Right atrium auricular region (tissue), 2 donors: ENCODE results near the gene MRPL36. TPM values are rescaled to one million over a fixed set of nuclear protein-coding genes. Genes with fewer than 3 reads are reported as not detected.

ENCODE experiments used
- DNase-seq: peaks from one replicate; pipeline ENCODE4 v3.0.0-alpha.2; 2019; ENCODE audit warnings: low spot score
- H3K27ac ChIP-seq, 2 donors: fragments of 200-600 bp; sonication (generic); 1 replicate in 1 of 2; 2 replicates in 1 of 2; pipeline ENCODE4 v1.5.1; 2016 to 2019
- H3K27me3 ChIP-seq, 2 donors: fragments of 200-600 bp; sonication (generic); one replicate each; pipeline versions ENCODE4 v1.5.1 to v1.6.0; 2017 to 2019
- H3K36me3 ChIP-seq: fragments of 200-600 bp; sonication (generic); one replicate; pipeline ENCODE4 v1.5.1; 2016
- H3K4me1 ChIP-seq, 2 donors: fragments of 200-600 bp; sonication (generic); one replicate each; pipeline versions ENCODE4 v1.5.1 to v1.6.0; 2017 to 2019
- H3K4me3 ChIP-seq, 2 donors: fragments of 200-600 bp; sonication (generic); 1 replicate in 1 of 2; 2 replicates in 1 of 2; pipeline ENCODE4 v1.5.1; 2017 to 2019; ENCODE audit warnings: mild to moderate bottlenecking in 1 of 2, moderate library complexity in 1 of 2
- H3K9me3 ChIP-seq, 2 donors: fragments of 200-600 bp; sonication (generic); one replicate each; pipeline ENCODE4 v1.5.1; 2019
- total RNA-seq, 2 donors: library from RNA; depleted of rRNA; stranded (reverse); fragments of >200 nt; gene quantifications; one replicate each; pipeline ENCODE4 v1.1.0, GENCODE V29; 2016
- TF ChIP-seq, protein P1 (sequence below), 2 donors: fragments of 200-600 bp; sonication (generic); IDR thresholded peaks; one replicate each; pipeline ENCODE4 v1.5.1; 2019; ENCODE audit warnings: antibody characterized with exemption in 2 of 2

The MRPL36 gene
- total RNA-seq, 2 donors from 2014 or later = 40.5 to 41.2 TPM

DNA sequence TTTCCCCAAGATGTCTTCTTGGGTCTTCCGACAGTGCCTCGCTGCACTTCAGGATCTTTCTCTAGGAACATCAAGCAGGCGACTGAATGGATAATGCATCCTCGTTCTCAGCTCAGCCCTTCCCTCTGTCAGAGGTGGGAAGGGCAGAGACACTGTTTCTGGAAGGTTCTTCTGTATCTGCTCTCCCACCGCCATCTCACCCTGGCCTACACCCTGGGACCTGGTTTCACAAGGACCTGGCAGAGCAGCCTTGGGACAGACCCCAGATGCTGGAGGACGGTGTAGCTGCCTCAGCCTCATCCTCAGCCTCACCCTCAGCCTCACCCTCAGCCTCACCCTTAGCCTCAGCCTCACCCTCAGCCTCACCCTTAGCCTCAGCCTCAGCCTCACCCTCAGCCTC lies 18.5 kb downstream of the MRPL36 start:
- no peaks in the 10 kb centered on the region for H3K27me3 ChIP-seq
- TF ChIP-seq, protein P1, sequence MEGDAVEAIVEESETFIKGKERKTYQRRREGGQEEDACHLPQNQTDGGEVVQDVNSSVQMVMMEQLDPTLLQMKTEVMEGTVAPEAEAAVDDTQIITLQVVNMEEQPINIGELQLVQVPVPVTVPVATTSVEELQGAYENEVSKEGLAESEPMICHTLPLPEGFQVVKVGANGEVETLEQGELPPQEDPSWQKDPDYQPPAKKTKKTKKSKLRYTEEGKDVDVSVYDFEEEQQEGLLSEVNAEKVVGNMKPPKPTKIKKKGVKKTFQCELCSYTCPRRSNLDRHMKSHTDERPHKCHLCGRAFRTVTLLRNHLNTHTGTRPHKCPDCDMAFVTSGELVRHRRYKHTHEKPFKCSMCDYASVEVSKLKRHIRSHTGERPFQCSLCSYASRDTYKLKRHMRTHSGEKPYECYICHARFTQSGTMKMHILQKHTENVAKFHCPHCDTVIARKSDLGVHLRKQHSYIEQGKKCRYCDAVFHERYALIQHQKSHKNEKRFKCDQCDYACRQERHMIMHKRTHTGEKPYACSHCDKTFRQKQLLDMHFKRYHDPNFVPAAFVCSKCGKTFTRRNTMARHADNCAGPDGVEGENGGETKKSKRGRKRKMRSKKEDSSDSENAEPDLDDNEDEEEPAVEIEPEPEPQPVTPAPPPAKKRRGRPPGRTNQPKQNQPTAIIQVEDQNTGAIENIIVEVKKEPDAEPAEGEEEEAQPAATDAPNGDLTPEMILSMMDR (IDR thresholded peaks at IDR 0.05) = no peak
- no peaks in the 10 kb centered on the region for H3K9me3 ChIP-seq
- H3K27ac ChIP-seq = no peak overlapping the region
- no peaks in the 10 kb centered on the region for H3K4me1 ChIP-seq
- no peak overlapping the region for H3K4me3 ChIP-seq
- DNase-seq = no peak
- no peaks in the 10 kb centered on the region for H3K36me3 ChIP-seq

DNA sequence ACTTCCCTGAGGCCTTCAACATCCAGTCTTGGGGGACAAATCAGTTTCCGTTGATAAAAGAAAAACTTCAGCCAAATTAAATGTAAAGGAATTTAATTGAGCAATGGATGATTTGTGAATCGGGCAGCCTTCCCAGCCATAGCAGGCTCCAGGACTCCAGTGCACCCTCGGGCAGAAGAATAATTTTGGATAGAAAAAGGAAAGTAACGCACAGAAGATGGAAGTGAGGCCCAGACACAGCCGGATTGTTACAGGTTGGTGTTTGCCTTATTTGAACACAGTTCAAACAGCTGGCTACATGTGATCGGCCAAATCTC lies 19.1 kb downstream of the MRPL36 start:
- TF ChIP-seq, protein P1 (IDR thresholded peaks at IDR 0.05) = no peak
- no peaks in the 10 kb centered on the region for H3K4me1 ChIP-seq
- H3K36me3 ChIP-seq = no peaks in the 10 kb centered on the region
- no peak overlapping the region for H3K4me3 ChIP-seq
- H3K9me3 ChIP-seq = no peaks in the 10 kb centered on the region
- no peaks in the 10 kb centered on the region for H3K27me3 ChIP-seq
- no peak overlapping the region for H3K27ac ChIP-seq
- no peak for DNase-seq

DNA sequence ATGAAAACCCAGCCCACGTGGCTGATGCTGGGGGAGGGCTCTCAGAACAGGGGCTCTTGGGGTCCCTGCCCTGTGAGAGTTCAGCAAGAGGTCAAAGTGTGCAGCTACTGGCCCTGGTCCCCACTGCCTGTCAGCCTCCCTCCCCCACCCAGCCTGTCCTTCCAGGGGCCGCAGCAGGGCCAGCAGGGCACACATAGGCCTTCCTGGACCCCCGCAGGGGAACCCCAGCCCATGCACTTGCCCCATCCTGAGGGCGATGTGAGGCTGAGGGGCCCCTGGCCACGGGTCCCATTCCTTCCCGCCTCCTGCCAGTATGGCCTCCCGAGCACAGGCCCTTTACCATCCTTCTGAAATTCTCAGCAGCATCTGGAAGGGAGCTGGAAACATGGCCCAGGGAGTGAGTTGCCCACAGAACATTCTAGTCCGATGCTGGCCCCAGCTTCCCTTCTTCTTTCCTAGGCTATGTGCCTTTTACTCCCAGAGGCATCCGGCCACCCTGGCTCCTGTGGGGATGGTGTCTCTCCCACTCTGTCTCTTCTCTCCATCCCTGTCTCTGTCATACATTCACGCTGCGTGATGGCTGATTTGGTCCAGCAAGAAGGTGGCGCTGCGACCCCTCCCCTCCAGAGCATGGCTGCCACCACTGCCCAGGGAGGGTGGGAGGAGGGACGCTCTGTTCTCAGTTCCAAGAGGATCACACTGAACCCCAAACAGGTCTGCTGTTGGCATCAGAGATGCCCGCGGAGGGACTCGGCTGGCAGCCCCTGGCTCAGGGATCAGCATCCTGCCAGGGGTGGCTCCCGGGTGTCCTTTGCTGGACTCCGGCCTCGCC lies 19.6 kb downstream of the MRPL36 start:
- Histone ChIP-seq H3K4me1 (no peaks in the 10 kb centered on the region), H3K27ac (no peak overlapping the region), H3K27me3 (no peaks in the 10 kb centered on the region), H3K4me3 (no peak overlapping the region), H3K36me3 (no peaks in the 10 kb centered on the region), H3K9me3 (no peaks in the 10 kb centered on the region)
- TF ChIP-seq, protein P1 (IDR thresholded peaks at IDR 0.05) = no peak
- no peak for DNase-seq

DNA sequence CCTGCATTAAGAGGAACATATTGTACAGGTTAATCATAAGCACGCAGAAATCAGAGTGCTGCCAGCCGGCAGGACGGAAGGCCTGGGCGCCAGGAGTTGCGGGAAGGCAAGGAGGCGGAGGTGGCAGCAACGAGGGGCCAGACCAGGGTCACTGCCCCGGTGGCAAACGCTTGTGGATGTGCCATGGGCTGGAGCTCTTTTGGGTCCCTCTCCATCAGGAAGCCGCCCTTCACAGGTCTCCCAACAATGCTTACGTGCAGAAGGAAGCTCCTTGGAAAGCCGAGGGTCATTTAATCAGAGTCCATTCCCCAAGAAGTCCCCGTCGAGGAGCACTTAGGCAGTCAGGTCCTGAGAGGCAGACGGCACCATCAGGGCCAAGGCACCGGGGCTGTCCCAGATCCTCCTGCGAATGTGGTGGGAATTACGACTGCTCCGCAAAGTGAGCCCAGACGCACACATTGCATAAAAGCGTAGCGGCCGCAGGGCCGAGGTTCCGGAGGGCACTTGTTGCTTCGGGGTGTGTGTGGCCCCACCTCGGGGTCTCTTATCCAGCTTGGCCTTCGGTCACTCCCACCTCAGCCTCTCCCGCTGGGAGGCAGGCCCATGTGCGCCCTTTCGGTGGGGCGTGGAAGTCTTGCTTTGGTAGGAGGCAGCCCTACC lies 20.5 kb downstream of the MRPL36 start:
- DNase-seq = no peak
- H3K4me1 ChIP-seq = no peaks in the 10 kb centered on the region
- no peaks in the 10 kb centered on the region for H3K36me3 ChIP-seq
- no peaks in the 10 kb centered on the region for H3K9me3 ChIP-seq
- TF ChIP-seq, protein P1 (IDR thresholded peaks at IDR 0.05) = no peak
- H3K27me3 ChIP-seq = no peaks in the 10 kb centered on the region
- no peak overlapping the region for H3K27ac ChIP-seq
- H3K4me3 ChIP-seq = no peak overlapping the region

DNA sequence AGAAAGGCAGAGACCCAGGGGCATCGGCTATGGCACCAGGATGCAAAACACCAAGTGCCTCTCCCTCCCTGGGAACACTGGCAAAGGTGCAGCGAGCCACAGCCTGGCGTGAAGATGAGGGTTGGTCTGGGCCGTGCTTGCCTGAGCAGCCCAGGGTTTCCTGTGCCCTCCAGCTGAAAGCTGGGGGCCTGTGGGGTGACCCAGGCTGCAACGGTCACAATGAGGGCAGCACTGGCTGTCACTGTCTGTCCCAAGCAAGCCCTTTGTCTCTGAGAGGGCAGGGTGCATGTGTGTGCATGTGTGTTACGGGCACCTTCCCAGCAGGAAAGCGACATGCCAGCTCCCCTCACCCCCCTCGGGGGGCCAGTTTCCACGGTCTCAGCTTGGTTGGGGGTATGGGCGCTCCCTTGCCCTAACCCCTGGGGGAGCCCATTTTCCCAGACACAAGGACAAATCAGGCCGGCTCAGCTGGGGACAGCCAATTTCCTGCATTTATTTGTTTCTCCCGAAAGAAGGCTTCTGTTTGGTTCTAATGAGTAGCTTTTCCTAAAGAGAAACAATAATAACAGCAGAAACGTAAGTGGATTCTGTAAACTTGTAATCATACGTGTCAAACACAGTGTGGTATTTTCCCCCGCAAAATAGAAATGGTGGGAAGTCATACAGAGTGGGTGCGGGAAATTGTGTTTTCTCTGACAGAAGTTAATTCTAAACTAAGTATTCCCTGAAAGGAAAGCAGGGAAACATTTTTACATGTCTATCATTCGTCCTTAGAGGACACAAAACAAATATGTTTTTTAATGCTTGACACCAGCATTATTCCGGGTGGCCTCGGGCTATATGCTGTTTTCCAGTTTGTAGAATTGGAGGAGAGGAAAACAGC lies 21.3 kb downstream of the MRPL36 start:
- Histone ChIP-seq H3K4me3 (no peak overlapping the region), H3K4me1 (no peaks in the 10 kb centered on the region), H3K9me3 (no peaks in the 10 kb centered on the region), H3K27ac (no peak overlapping the region), H3K27me3 (no peaks in the 10 kb centered on the region), H3K36me3 (no peaks in the 10 kb centered on the region)
- TF ChIP-seq, protein P1 (IDR thresholded peaks at IDR 0.05) = no peak
- DNase-seq = no peak
